NB4 (cell line): ENCODE data around the gene VSIG10L.

ENCODE experiments used
- MYC ChIP-seq: IDR thresholded peaks from 2 replicates; pipeline ENCODE4 v1.6.1; 2011; ENCODE audit warnings: low read depth, low read length
- TF ChIP-seq, protein P1 (sequence below): IDR thresholded peaks from one replicate; pipeline ENCODE4 v1.5.1; 2012; ENCODE audit warnings: low read depth, low read length

- TF ChIP-seq, protein P1, sequence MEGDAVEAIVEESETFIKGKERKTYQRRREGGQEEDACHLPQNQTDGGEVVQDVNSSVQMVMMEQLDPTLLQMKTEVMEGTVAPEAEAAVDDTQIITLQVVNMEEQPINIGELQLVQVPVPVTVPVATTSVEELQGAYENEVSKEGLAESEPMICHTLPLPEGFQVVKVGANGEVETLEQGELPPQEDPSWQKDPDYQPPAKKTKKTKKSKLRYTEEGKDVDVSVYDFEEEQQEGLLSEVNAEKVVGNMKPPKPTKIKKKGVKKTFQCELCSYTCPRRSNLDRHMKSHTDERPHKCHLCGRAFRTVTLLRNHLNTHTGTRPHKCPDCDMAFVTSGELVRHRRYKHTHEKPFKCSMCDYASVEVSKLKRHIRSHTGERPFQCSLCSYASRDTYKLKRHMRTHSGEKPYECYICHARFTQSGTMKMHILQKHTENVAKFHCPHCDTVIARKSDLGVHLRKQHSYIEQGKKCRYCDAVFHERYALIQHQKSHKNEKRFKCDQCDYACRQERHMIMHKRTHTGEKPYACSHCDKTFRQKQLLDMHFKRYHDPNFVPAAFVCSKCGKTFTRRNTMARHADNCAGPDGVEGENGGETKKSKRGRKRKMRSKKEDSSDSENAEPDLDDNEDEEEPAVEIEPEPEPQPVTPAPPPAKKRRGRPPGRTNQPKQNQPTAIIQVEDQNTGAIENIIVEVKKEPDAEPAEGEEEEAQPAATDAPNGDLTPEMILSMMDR: no peak
- no peak for TF ChIP-seq MYC
Measured at GRCh38 chr19:51325161-51325976, 16.6 kb downstream of the VSIG10L start.
